T47D (cell line): Measurements from ENCODE around the gene USP24.
A peak's percentile ranks its signal among the peaks of the same experiment; 100 is the strongest.

Experiments used
- DNase-seq, 2 experiments: peaks; one replicate each; pipeline versions ENCODE4 v3.0.0 to v3.0.0-alpha.2; 2011 to 2012; ENCODE audit warnings: low read depth in 1 of 2, low spot score in 1 of 2
- JUND ChIP-seq: IDR thresholded peaks from 2 replicates; pipeline ENCODE4 v1.6.1; 2012; ENCODE audit warnings: low read depth
- in situ Hi-C: cut with HindIII; loops from 2 replicates; pipeline ENCODE4 v1.10.0; 2016; ENCODE audit warnings: low sequenced_read_pairs, low pct_unique_long_range_greater_than_20kb

The USP24 gene

GRCh38 chr1:55181666-55182065 is 33.5 kb downstream of the USP24 start:
- in situ Hi-C loops = no loop called here
- no peak for TF ChIP-seq JUND
- no peak for DNase-seq

- TF ChIP-seq JUND = no peak
- in situ Hi-C loops = no loop called here
- DNase-seq = no peak
These were observed 35.0 kb downstream of the USP24 start for GRCh38 chr1:55180075-55180670.

GRCh38 chr1:55179177-55179835 is 35.9 kb downstream of the USP24 start:
- DNase-seq = no peak
- in situ Hi-C loops = no loop called here
- TF ChIP-seq JUND = no peak

- TF ChIP-seq JUND = no peak
- DNase-seq = no peak
- in situ Hi-C loops = no loop called here
These were observed 42.5 kb downstream of the USP24 start for GRCh38 chr1:55172687-55173086.

- no peak for DNase-seq
- no peak for TF ChIP-seq JUND
These were observed 42.9 kb downstream of the USP24 start for GRCh38 chr1:55172272-55172671.

GRCh38 chr1:55171694-55172093 is 43.5 kb downstream of the USP24 start:
- TF ChIP-seq JUND = no peak
- DNase-seq = no peak
- in situ Hi-C loops = no loop called here

More at GRCh38 chr1:55172272-55172671, 42.9 kb downstream of the USP24 start:
- in situ Hi-C loops = no loop called here

- in situ Hi-C loops = no loop called here
- no peak for TF ChIP-seq JUND
- DNase-seq = no peak
These were observed 44.7 kb downstream of the USP24 start for GRCh38 chr1:55170426-55170825.

- TF ChIP-seq JUND = no peak
- in situ Hi-C loops = no loop called here
These were observed 46.0 kb downstream of the USP24 start for GRCh38 chr1:55169126-55169525.

GRCh38 chr1:55168353-55168752 is 46.8 kb downstream of the USP24 start:
- DNase-seq = no peak
- no peak for TF ChIP-seq JUND
- in situ Hi-C loops = no loop called here

More at GRCh38 chr1:55169126-55169525, 46.0 kb downstream of the USP24 start:
- DNase-seq = no peak

GRCh38 chr1:55167224-55167871 is 47.8 kb downstream of the USP24 start:
- DNase-seq = no peak
- TF ChIP-seq JUND = no peak
- in situ Hi-C loops = no loop called here

GRCh38 chr1:55164906-55165305 is 50.3 kb downstream of the USP24 start:
- DNase-seq = no peak
- in situ Hi-C loops = no loop called here
- TF ChIP-seq JUND = no peak

GRCh38 chr1:55159571-55159970 is 55.6 kb downstream of the USP24 start:
- no peak for DNase-seq
- TF ChIP-seq JUND = no peak
- in situ Hi-C loops = no loop called here

GRCh38 chr1:55156608-55157007 is 58.6 kb downstream of the USP24 start:
- no peak for DNase-seq
- TF ChIP-seq JUND = no peak
- in situ Hi-C loops = no loop called here

GRCh38 chr1:55156093-55156492 is 59.1 kb downstream of the USP24 start:
- DNase-seq = peak in 1 of 2 experiments; percentile 4
- in situ Hi-C loops = no loop called here

More at GRCh38 chr1:55156093-55156492, 59.1 kb downstream of the USP24 start:
- TF ChIP-seq JUND = no peak
